ENCODE measurements around the gene RABL6. TPM values are rescaled to one million over a fixed set of nuclear protein-coding genes. Genes with fewer than 3 reads are reported as not detected.

The RABL6 gene
- total and polyA plus RNA-seq, 2 donors (not counting 1 experiment from before 2014, with no cell fraction given): 36.8 to 59.6 TPM

- Histone ChIP-seq H3K4me3 (replicated peaks in 1 of 4; ENCODE audit: control extremely low read depth in 1 of 4, insufficient read depth in 1 of 4, low read depth in 3 of 4, low read length in 4 of 4) (no peak overlapping the region), H3K4me1 (ENCODE audit: control insufficient read depth, extremely low read depth, insufficient read depth, low read length) (no peaks in the 10 kb centered on the region), H3K9ac (ENCODE audit: insufficient read depth, low read length) (no peak overlapping the region), H4K20me1 (ENCODE audit: control insufficient read depth, extremely low read depth, insufficient read depth, low read length) (no peaks in the 10 kb centered on the region), H2AFZ (ENCODE audit: low read length) (no peak overlapping the region), H3K4me2 (ENCODE audit: extremely low read depth, insufficient read depth, low read length) (no peak overlapping the region), H3K79me2 (ENCODE audit: control insufficient read depth, insufficient read depth, low read length) (no peaks in the 10 kb centered on the region), H3K9me3 (ENCODE audit: control insufficient read depth, insufficient read depth, low read depth, low read length) (no peaks in the 10 kb centered on the region), H3K27ac (ENCODE audit: insufficient read depth, low read length) (no peak overlapping the region), H3K27me3 (ENCODE audit: control insufficient read depth, insufficient read depth, low read length) (no peaks in the 10 kb centered on the region), H3K36me3 (ENCODE audit: control insufficient read depth, insufficient read depth, low read length) (no peaks in the 10 kb centered on the region)
- TF ChIP-seq EZH2 (IDR thresholded peaks at IDR 0.05; ENCODE audit: low read length, missing control alignments): no peak
- no peak for TF ChIP-seq CTCF (conservative IDR thresholded peaks at IDR 0.05 in 1 of 2, IDR thresholded peaks at IDR 0.05 in 1 of 2; ENCODE audit: low read depth in 1 of 2, low read length in 2 of 2)
- no peak for DNase-seq (ENCODE audit: low read depth in 2 of 2)
Observed at GRCh38 chr9:136875155-136875554, 67.4 kb downstream of the RABL6 start.

GRCh38 chr9:136876476-136876875 is 68.7 kb downstream of the RABL6 start:
- Histone ChIP-seq H3K79me2 (ENCODE audit: control insufficient read depth, insufficient read depth, low read length) (no peaks in the 10 kb centered on the region), H2AFZ (ENCODE audit: low read length) (no peak overlapping the region), H3K9ac (ENCODE audit: insufficient read depth, low read length) (no peak overlapping the region), H3K9me3 (ENCODE audit: control insufficient read depth, insufficient read depth, low read depth, low read length) (no peaks in the 10 kb centered on the region), H3K27ac (ENCODE audit: insufficient read depth, low read length) (no peak overlapping the region), H3K4me2 (ENCODE audit: extremely low read depth, insufficient read depth, low read length) (no peak overlapping the region), H3K4me3 (replicated peaks in 1 of 4; ENCODE audit: control extremely low read depth in 1 of 4, insufficient read depth in 1 of 4, low read depth in 3 of 4, low read length in 4 of 4) (no peak overlapping the region), H3K36me3 (ENCODE audit: control insufficient read depth, insufficient read depth, low read length) (no peaks in the 10 kb centered on the region), H4K20me1 (ENCODE audit: control insufficient read depth, extremely low read depth, insufficient read depth, low read length) (no peaks in the 10 kb centered on the region), H3K27me3 (ENCODE audit: control insufficient read depth, insufficient read depth, low read length) (no peaks in the 10 kb centered on the region), H3K4me1 (ENCODE audit: control insufficient read depth, extremely low read depth, insufficient read depth, low read length) (no peaks in the 10 kb centered on the region)
- TF ChIP-seq EZH2 (IDR thresholded peaks at IDR 0.05; ENCODE audit: low read length, missing control alignments) (no peak), CTCF (conservative IDR thresholded peaks at IDR 0.05 in 1 of 2, IDR thresholded peaks at IDR 0.05 in 1 of 2; ENCODE audit: low read depth in 1 of 2, low read length in 2 of 2) (no peak)
- no peak for DNase-seq (ENCODE audit: low read depth in 2 of 2)

- no peak for TF ChIP-seq CTCF (conservative IDR thresholded peaks at IDR 0.05 in 1 of 2, IDR thresholded peaks at IDR 0.05 in 1 of 2; ENCODE audit: low read depth in 1 of 2, low read length in 2 of 2)
- TF ChIP-seq EZH2 (IDR thresholded peaks at IDR 0.05; ENCODE audit: low read length, missing control alignments): no peak
- DNase-seq (ENCODE audit: low read depth in 2 of 2): no peak
- H4K20me1 ChIP-seq (ENCODE audit: control insufficient read depth, extremely low read depth, insufficient read depth, low read length): no peaks in the 10 kb centered on the region
Observed at GRCh38 chr9:136880651-136881050, 72.9 kb downstream of the RABL6 start.

More at GRCh38 chr9:136880651-136881050, 72.9 kb downstream of the RABL6 start:
- no peaks in the 10 kb centered on the region for H3K27me3 ChIP-seq (ENCODE audit: control insufficient read depth, insufficient read depth, low read length)
- H3K9me3 ChIP-seq (ENCODE audit: control insufficient read depth, insufficient read depth, low read depth, low read length): no peaks in the 10 kb centered on the region
- no peak overlapping the region for H3K4me3 ChIP-seq (replicated peaks in 1 of 4; ENCODE audit: control extremely low read depth in 1 of 4, insufficient read depth in 1 of 4, low read depth in 3 of 4, low read length in 4 of 4)
- peaks cover 3% of the 10 kb centered on the region for H3K4me1 ChIP-seq (ENCODE audit: control insufficient read depth, extremely low read depth, insufficient read depth, low read length)
- H2AFZ ChIP-seq (ENCODE audit: low read length): no peak overlapping the region
- no peaks in the 10 kb centered on the region for H3K79me2 ChIP-seq (ENCODE audit: control insufficient read depth, insufficient read depth, low read length)
- H3K9ac ChIP-seq (ENCODE audit: insufficient read depth, low read length): no peak overlapping the region
- no peak overlapping the region for H3K27ac ChIP-seq (ENCODE audit: insufficient read depth, low read length)
- no peak overlapping the region for H3K4me2 ChIP-seq (ENCODE audit: extremely low read depth, insufficient read depth, low read length)
- no peaks in the 10 kb centered on the region for H3K36me3 ChIP-seq (ENCODE audit: control insufficient read depth, insufficient read depth, low read length)
